Activated naive CD8-positive, alpha-beta T cell treated with anti-CD3 and anti-CD28 coated beads, Interleukin-2, amount 10 ng/mL, durations not matched to agents 7 days and 5 days (primary cell): ENCODE results near the gene THAP3. TPM values are rescaled to one million over a fixed set of nuclear protein-coding genes. Genes with fewer than 3 reads are reported as not detected.

ENCODE experiments used
- ATAC-seq: fragments of 150-1000 bp; cut with Tn5 transposase; one replicate; pipeline ENCODE4 v1.10.0; 2021; ENCODE audit warnings: low read depth, moderate library complexity
- POLR2A ChIA-PET: fragments of 350-600 bp; sonication (Branson Sonifier 250); formaldehyde crosslinking; loops from one replicate; lab custom pipeline; 2021; ENCODE audit warnings: antibody characterized with exemption; lab: Charles Lee
- DNase-seq: peaks from one replicate; pipeline ENCODE4 v3.0.0; 2021
- H3K27ac Mint-ChIP-seq: one replicate; pipeline ENCODE4 v1.8.0; 2022; ENCODE audit warnings: mild to moderate bottlenecking, mixed read lengths
- H3K27me3 Mint-ChIP-seq: one replicate; pipeline ENCODE4 v1.8.0; 2022; ENCODE audit warnings: mild to moderate bottlenecking, moderate library complexity, mixed read lengths
- H3K36me3 Mint-ChIP-seq: one replicate; pipeline ENCODE4 v1.8.0; 2021; ENCODE audit warnings: mild to moderate bottlenecking, mixed read lengths
- H3K4me1 Mint-ChIP-seq: one replicate; pipeline ENCODE4 v1.8.0; 2021; ENCODE audit warnings: mixed read lengths
- H3K4me3 Mint-ChIP-seq: one replicate; pipeline ENCODE4 v1.8.0; 2022; ENCODE audit warnings: mild to moderate bottlenecking, moderate library complexity, mixed read lengths
- H3K9me3 Mint-ChIP-seq: one replicate; pipeline ENCODE4 v1.8.0; 2021; ENCODE audit warnings: mixed read lengths
- total RNA-seq, 2 experiments: library from RNA; stranded (reverse); gene quantifications; one replicate each; pipeline ENCODE4 v1.2.3, GENCODE V29; 2021

The THAP3 gene
- total RNA-seq, 2 experiments from 2014 or later: 21.5 to 25.4 TPM

GRCh38 chr1:6623269-6623965, 1.3 kb upstream of the THAP3 start:
- peaks cover 28% of the 10 kb centered on the region for H3K4me1 Mint-ChIP-seq
- H3K4me3 Mint-ChIP-seq: no peak overlapping the region
- no peak for DNase-seq
- no peaks in the 10 kb centered on the region for H3K9me3 Mint-ChIP-seq
- ATAC-seq: no peak
- H3K27ac Mint-ChIP-seq: no peak overlapping the region
- POLR2A ChIA-PET: interaction anchor here (0.6 to 1.9 kb wide), 3 partner anchors 21 to 162 kb away, joined by 3 to 5 read pairs (median 3); partner anchors contain the start of gene KLHL21
- H3K27me3 Mint-ChIP-seq: no peaks in the 10 kb centered on the region
- H3K36me3 Mint-ChIP-seq: peaks cover 22% of the 10 kb centered on the region

- DNase-seq: no peak
- peak overlapping the region; percentile 91 for H3K4me3 Mint-ChIP-seq
- no peaks in the 10 kb centered on the region for H3K27me3 Mint-ChIP-seq
Measured at GRCh38 chr1:6625584-6626149, 999 bp downstream of the THAP3 start.

GRCh38 chr1:6627031-6627430, 2.4 kb downstream of the THAP3 start:
- peak overlapping the region; percentile 91 for H3K4me3 Mint-ChIP-seq
- POLR2A ChIA-PET: no interaction called here
- no peak for ATAC-seq
- H3K36me3 Mint-ChIP-seq: peaks cover 18% of the 10 kb centered on the region
- no peaks in the 10 kb centered on the region for H3K9me3 Mint-ChIP-seq
- H3K27me3 Mint-ChIP-seq: no peaks in the 10 kb centered on the region
- H3K4me1 Mint-ChIP-seq: peaks cover 29% of the 10 kb centered on the region
- H3K27ac Mint-ChIP-seq: no peak overlapping the region
- DNase-seq: no peak

More at GRCh38 chr1:6625584-6626149, 999 bp downstream of the THAP3 start:
- POLR2A ChIA-PET: interaction anchor here (0.7 to 1.4 kb wide), 3 partner anchors 21 to 80 kb away, joined by 3 to 6 read pairs (median 3); no protein-coding TSS in a partner anchor
- Mint-ChIP-seq H3K27ac (peak overlapping the region; percentile 86), H3K36me3 (peaks cover 18% of the 10 kb centered on the region), H3K4me1 (peaks cover 29% of the 10 kb centered on the region), H3K9me3 (no peaks in the 10 kb centered on the region)
- ATAC-seq: no peak

- peaks cover 29% of the 10 kb centered on the region for H3K4me1 Mint-ChIP-seq
- H3K27me3 Mint-ChIP-seq: no peaks in the 10 kb centered on the region
- ATAC-seq (no peak), DNase-seq (no peak)
- H3K4me3 Mint-ChIP-seq: peak overlapping the region; percentile 48
- H3K9me3 Mint-ChIP-seq: no peaks in the 10 kb centered on the region
- peak overlapping the region; percentile 65 for H3K27ac Mint-ChIP-seq
- H3K36me3 Mint-ChIP-seq: peaks cover 14% of the 10 kb centered on the region
- POLR2A ChIA-PET: no interaction called here
Measured at GRCh38 chr1:6627841-6628545, 3.3 kb downstream of the THAP3 start.

- DNase-seq: no peak
- ATAC-seq: no peak
- Mint-ChIP-seq H3K36me3 (peaks cover 12% of the 10 kb centered on the region), H3K27ac (no peak overlapping the region), H3K4me1 (peaks cover 26% of the 10 kb centered on the region), H3K4me3 (no peak overlapping the region), H3K27me3 (no peaks in the 10 kb centered on the region), H3K9me3 (no peaks in the 10 kb centered on the region)
- POLR2A ChIA-PET: no interaction called here
Measured at GRCh38 chr1:6628971-6629479, 4.4 kb downstream of the THAP3 start.

- ATAC-seq (no peak), DNase-seq (no peak)
- POLR2A ChIA-PET: no interaction called here
- peaks cover 12% of the 10 kb centered on the region for H3K36me3 Mint-ChIP-seq
- H3K4me3 Mint-ChIP-seq: no peak overlapping the region
- H3K27me3 Mint-ChIP-seq: no peaks in the 10 kb centered on the region
- peaks cover 22% of the 10 kb centered on the region for H3K4me1 Mint-ChIP-seq
- no peaks in the 10 kb centered on the region for H3K9me3 Mint-ChIP-seq
- H3K27ac Mint-ChIP-seq: peak overlapping the region; percentile 9
Measured at GRCh38 chr1:6630027-6630426, 5.4 kb downstream of the THAP3 start.

- POLR2A ChIA-PET: interaction anchor here (0.6 kb wide), 1 partner anchor 95 kb away, joined by 3 read pairs; no protein-coding TSS in a partner anchor
- no peak overlapping the region for H3K4me3 Mint-ChIP-seq
- no peak for DNase-seq
- no peak overlapping the region for H3K27ac Mint-ChIP-seq
- peaks cover 21% of the 10 kb centered on the region for H3K4me1 Mint-ChIP-seq
- H3K36me3 Mint-ChIP-seq: peaks cover 12% of the 10 kb centered on the region
- no peaks in the 10 kb centered on the region for H3K27me3 Mint-ChIP-seq
- ATAC-seq: no peak
- no peaks in the 10 kb centered on the region for H3K9me3 Mint-ChIP-seq
Measured at GRCh38 chr1:6631058-6631457, 6.4 kb downstream of the THAP3 start.

GRCh38 chr1:6632588-6633514, 8.2 kb downstream of the THAP3 start:
- DNase-seq (no peak), ATAC-seq (no peak)
- Mint-ChIP-seq H3K27me3 (no peaks in the 10 kb centered on the region), H3K9me3 (no peaks in the 10 kb centered on the region), H3K36me3 (peaks cover 9% of the 10 kb centered on the region), H3K27ac (no peak overlapping the region), H3K4me3 (no peak overlapping the region), H3K4me1 (peaks cover 4% of the 10 kb centered on the region)
- POLR2A ChIA-PET: no interaction called here

GRCh38 chr1:6634371-6635052, 9.8 kb downstream of the THAP3 start:
- H3K27me3 Mint-ChIP-seq: no peaks in the 10 kb centered on the region
- no peak overlapping the region for H3K27ac Mint-ChIP-seq
- H3K4me3 Mint-ChIP-seq: no peak overlapping the region
- DNase-seq: peak; percentile 52
- POLR2A ChIA-PET: no interaction called here
- no peaks in the 10 kb centered on the region for H3K9me3 Mint-ChIP-seq
- H3K4me1 Mint-ChIP-seq: peaks cover under 1% of the 10 kb centered on the region
- ATAC-seq: peak; percentile 40
- peaks cover 6% of the 10 kb centered on the region for H3K36me3 Mint-ChIP-seq

GRCh38 chr1:6635161-6635909, 10.7 kb downstream of the THAP3 start:
- Mint-ChIP-seq H3K9me3 (no peaks in the 10 kb centered on the region), H3K27ac (no peak overlapping the region), H3K36me3 (peaks cover 5% of the 10 kb centered on the region), H3K4me1 (no peaks in the 10 kb centered on the region), H3K27me3 (no peaks in the 10 kb centered on the region), H3K4me3 (no peak overlapping the region)
- DNase-seq (no peak), ATAC-seq (no peak)
- POLR2A ChIA-PET: no interaction called here

- Mint-ChIP-seq H3K27me3 (no peaks in the 10 kb centered on the region), H3K4me3 (no peak overlapping the region), H3K4me1 (no peaks in the 10 kb centered on the region), H3K27ac (no peak overlapping the region), H3K36me3 (peaks cover 5% of the 10 kb centered on the region), H3K9me3 (no peaks in the 10 kb centered on the region)
- POLR2A ChIA-PET: interaction anchor here (0.6 kb wide), 1 partner anchor 242 kb away, joined by 3 read pairs; no protein-coding TSS in a partner anchor
- ATAC-seq (no peak), DNase-seq (no peak)
Measured at GRCh38 chr1:6635910-6636760, 11.5 kb downstream of the THAP3 start.
